GM12892 (cell line): ENCODE data around the gene ATXN7.
A peak's percentile ranks its signal among the peaks of the same experiment; 100 is the strongest.

Experiments used
- DNase-seq: peaks from one replicate; pipeline ENCODE4 v3.0.0; 2011; ENCODE audit not compliant: insufficient read length
- FAIRE-seq: peaks from 2 replicates; lab custom pipeline; 2011; peaks lifted over from hg19 to GRCh38; lab: Jason Lieb, UNC
- POLR2A ChIP-seq: IDR thresholded peaks from 2 replicates; pipeline ENCODE4 v1.6.1; 2011; ENCODE audit warnings: low read depth, low read length, control low read depth
- POLR2AphosphoS5 ChIP-seq: IDR thresholded peaks from 2 replicates; pipeline ENCODE4 v1.6.1; 2011; ENCODE audit warnings: low read depth, low read length, control low read depth
- TAF1 ChIP-seq: IDR thresholded peaks from 2 replicates; pipeline ENCODE4 v1.6.1; 2011; ENCODE audit warnings: low read depth, mild to moderate bottlenecking, control low read depth, low read length, borderline replicate concordance

The ATXN7 gene

DNA sequence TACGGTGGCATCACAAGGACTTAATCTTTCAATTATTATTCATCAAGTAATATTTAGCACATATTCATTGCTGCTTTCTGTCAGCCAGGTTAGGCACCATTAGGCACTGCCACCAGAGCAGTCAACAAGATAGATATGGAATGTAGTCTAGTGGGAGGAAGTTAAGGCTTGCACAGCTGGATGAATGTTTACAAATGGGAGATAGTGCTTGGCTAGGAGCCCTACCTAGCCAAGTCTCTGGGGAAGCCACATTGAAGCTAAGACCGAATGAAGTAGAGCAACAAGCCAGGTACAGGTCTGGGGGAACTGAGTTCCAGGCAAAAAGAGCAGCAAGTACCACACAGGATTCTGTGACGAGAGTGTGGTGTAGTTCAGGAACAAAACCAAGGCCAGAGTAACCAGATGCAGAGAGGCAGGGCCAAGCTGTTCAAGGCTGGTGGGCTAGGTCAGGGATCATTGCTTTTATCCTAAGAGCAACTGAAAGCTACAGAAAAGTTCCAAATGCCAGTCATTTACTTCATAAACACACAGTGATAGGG, 82.0 kb downstream of the ATXN7 start:
- FAIRE-seq (no peak), DNase-seq (no peak)
- TF ChIP-seq POLR2A = no peak
- TF ChIP-seq POLR2AphosphoS5 = no peak
- TF ChIP-seq TAF1 = no peak

GRCh38 chr3:63946753-63947152, 83.1 kb downstream of the ATXN7 start:
- FAIRE-seq (no peak), DNase-seq (no peak)
- no peak for TF ChIP-seq POLR2AphosphoS5
- no peak for TF ChIP-seq POLR2A
- no peak for TF ChIP-seq TAF1

- no peak for TF ChIP-seq POLR2A
- TF ChIP-seq TAF1 = no peak
- no peak for TF ChIP-seq POLR2AphosphoS5
- FAIRE-seq (no peak), DNase-seq (no peak)
Measured at GRCh38 chr3:63947594-63947993, 83.9 kb downstream of the ATXN7 start.

DNA sequence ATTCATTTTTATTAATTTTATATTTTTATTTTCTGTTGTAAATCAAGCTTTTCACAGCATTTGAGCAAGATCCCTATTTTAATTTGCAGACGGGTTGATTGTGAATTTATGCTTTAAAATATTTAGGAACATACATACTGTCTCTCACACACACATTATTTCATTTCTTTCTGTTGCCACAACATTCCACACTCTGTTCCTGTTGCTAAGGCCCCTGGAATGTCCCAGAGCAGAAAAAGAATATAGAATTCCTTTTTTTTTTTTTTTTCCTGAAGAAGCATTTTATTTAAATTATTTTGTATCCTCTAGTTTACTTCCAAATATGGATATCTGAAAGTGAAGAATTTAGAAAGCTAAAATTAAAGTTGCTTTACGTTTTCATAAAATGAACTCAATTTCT, 85.3 kb downstream of the ATXN7 start:
- TF ChIP-seq TAF1 (no peak), POLR2A (no peak), POLR2AphosphoS5 (no peak)
- FAIRE-seq (no peak), DNase-seq (no peak)

DNA sequence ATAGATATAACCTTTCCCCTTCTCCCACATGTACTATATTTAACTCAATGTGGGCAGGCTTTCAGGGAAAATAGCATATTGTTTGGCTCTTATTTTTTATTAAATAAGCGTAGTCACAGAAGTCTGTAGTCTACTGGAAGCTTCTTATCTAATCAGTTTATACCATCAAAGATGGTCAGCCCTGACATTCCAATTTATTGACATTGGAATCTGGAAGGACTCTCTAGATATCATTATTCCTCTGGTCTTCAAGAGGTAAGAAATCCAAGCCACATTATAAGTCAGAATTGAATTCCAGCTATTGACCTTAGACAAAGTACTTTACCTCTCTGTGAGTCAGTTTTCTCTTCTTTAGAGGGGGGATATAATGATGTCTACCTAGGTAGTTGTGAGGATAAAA, 87.0 kb downstream of the ATXN7 start:
- FAIRE-seq (peak; percentile 14), DNase-seq (no peak)
- TF ChIP-seq POLR2A (no peak), TAF1 (no peak), POLR2AphosphoS5 (no peak)

- FAIRE-seq (no peak), DNase-seq (no peak)
- TF ChIP-seq POLR2AphosphoS5 (no peak), TAF1 (no peak), POLR2A (no peak)
Measured at GRCh38 chr3:63951492-63952247, 88.0 kb downstream of the ATXN7 start.

DNA sequence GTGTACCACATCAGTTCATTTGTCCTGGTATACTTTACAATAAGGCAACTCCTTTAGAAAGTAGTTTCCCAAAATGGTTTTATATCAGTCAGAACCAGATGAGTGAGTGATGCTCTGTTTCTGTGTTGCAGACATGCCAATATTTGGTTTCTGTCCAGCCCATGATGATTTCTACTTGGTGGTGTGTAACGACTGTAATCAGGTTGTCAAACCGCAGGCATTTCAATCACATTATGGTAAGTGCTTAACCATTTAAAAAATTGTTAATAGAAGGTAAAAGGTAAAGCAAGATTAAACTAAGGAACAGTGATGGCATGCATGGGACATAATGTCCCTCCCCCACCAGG, 88.6 kb downstream of the ATXN7 start:
- TF ChIP-seq TAF1 (no peak), POLR2AphosphoS5 (no peak), POLR2A (no peak)
- no peak for FAIRE-seq

DNA sequence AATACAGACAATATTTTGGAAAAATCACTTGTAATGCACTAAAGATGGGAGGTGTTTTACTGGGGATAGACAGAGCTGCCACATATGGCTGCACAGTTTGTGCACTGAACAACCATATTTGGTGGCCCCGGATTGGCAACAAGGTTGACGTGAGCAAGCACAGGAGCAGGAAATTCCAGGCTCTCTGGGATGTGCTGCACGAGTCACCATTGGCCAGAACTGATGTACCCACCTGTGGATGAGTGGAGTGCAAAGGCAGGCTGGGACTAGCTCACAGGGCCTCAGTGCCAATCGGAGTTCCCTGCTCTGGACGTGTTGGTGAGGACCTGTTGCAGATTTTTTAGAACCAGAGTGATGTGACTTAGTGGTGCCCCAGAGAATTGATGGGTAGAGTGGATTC, 90.5 kb downstream of the ATXN7 start:
- no peak for TF ChIP-seq TAF1
- no peak for TF ChIP-seq POLR2AphosphoS5
- no peak for TF ChIP-seq POLR2A
- no peak for DNase-seq
- no peak for FAIRE-seq

More for the DNA sequence above, 88.6 kb downstream of the ATXN7 start:
- DNase-seq = no peak

- TF ChIP-seq POLR2AphosphoS5 = no peak
- TF ChIP-seq TAF1 = no peak
- no peak for TF ChIP-seq POLR2A
- FAIRE-seq (no peak), DNase-seq (no peak)
Measured at GRCh38 chr3:63955036-63955650, 91.5 kb downstream of the ATXN7 start.

GRCh38 chr3:63955830-63956545, 92.3 kb downstream of the ATXN7 start:
- FAIRE-seq = no peak

DNA sequence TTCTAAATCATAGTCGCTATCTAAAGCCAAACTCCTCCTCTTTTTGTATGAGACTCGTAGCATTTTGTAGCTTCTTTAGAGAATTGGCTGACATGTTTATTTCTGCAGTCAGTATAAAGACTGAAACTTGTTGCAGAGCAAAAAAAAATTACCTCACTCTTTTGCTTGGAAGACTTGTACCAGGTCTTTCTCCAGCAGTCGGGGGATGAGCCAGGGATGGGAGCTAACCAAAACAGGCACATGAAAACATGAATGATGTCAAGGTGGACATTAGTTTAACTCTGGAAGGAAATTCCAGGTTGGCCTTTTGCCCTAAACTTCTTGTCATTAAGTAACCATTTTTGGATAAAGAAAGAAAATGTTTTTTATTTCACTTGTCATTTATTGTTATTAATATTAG, 95.5 kb downstream of the ATXN7 start:
- TF ChIP-seq TAF1 (no peak), POLR2A (no peak), POLR2AphosphoS5 (no peak)
- DNase-seq (no peak), FAIRE-seq (peak; percentile 21)

More at GRCh38 chr3:63955830-63956545, 92.3 kb downstream of the ATXN7 start:
- TF ChIP-seq POLR2A (no peak), POLR2AphosphoS5 (no peak), TAF1 (no peak)
- no peak for DNase-seq
